ENCODE data around the gene CDK5R2.

CDK5R2 gene

GRCh38 chr2:219001577-219002394, 42.3 kb downstream of the CDK5R2 start:
- H3K27me3 Mint-ChIP-seq (ENCODE audit: low read depth): peaks cover 97% of the 10 kb centered on the region
- no peak overlapping the region for H3K27ac Mint-ChIP-seq
- H3K4me3 Mint-ChIP-seq: no peak overlapping the region
- no peaks in the 10 kb centered on the region for H3K36me3 Mint-ChIP-seq (ENCODE audit: low read depth)
- TF ChIP-seq, protein P1, sequence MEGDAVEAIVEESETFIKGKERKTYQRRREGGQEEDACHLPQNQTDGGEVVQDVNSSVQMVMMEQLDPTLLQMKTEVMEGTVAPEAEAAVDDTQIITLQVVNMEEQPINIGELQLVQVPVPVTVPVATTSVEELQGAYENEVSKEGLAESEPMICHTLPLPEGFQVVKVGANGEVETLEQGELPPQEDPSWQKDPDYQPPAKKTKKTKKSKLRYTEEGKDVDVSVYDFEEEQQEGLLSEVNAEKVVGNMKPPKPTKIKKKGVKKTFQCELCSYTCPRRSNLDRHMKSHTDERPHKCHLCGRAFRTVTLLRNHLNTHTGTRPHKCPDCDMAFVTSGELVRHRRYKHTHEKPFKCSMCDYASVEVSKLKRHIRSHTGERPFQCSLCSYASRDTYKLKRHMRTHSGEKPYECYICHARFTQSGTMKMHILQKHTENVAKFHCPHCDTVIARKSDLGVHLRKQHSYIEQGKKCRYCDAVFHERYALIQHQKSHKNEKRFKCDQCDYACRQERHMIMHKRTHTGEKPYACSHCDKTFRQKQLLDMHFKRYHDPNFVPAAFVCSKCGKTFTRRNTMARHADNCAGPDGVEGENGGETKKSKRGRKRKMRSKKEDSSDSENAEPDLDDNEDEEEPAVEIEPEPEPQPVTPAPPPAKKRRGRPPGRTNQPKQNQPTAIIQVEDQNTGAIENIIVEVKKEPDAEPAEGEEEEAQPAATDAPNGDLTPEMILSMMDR (IDR thresholded peaks at IDR 0.05; ENCODE audit: unreplicated experiment in 3 of 3): no peak
- no peaks in the 10 kb centered on the region for H3K9me3 Mint-ChIP-seq
- peaks cover 11% of the 10 kb centered on the region for H3K4me1 Mint-ChIP-seq

- Mint-ChIP-seq H3K36me3 (ENCODE audit: low read depth) (no peaks in the 10 kb centered on the region), H3K4me3 (peak overlapping the region in 2 of 3 experiments; percentile 15 to 44), H3K9me3 (no peaks in the 10 kb centered on the region), H3K4me1 (peaks cover 11% of the 10 kb centered on the region), H3K27ac (no peak overlapping the region), H3K27me3 (ENCODE audit: low read depth) (peaks cover 97% of the 10 kb centered on the region)
- TF ChIP-seq, protein P1 (IDR thresholded peaks at IDR 0.05; ENCODE audit: unreplicated experiment in 3 of 3): peak in 2 of 3 experiments; percentile 36 to 48
Measured at GRCh38 chr2:219002395-219003266, 43.2 kb downstream of the CDK5R2 start.

DNA sequence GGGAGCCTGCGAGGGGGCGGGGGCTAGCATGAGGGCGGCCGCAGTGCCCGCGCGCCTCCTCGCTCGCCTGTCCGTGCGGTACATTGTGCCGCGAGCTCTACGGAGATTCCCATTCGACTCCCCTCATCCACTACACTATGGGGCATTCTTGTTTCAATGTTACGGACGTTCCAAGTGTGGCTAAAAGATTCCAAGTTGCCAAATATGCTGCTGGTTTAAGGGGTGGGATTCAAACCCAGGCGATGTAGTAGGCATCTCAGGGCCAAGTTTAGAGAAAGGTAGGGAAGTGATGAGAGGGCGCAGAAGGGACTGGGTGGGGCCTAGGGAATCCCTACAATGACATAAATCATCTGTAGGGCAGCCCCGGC, 43.8 kb downstream of the CDK5R2 start:
- no peak overlapping the region for H3K4me3 Mint-ChIP-seq
- H3K9me3 Mint-ChIP-seq: no peaks in the 10 kb centered on the region
- no peaks in the 10 kb centered on the region for H3K36me3 Mint-ChIP-seq (ENCODE audit: low read depth)
- peaks cover 96% of the 10 kb centered on the region for H3K27me3 Mint-ChIP-seq (ENCODE audit: low read depth)
- no peak overlapping the region for H3K27ac Mint-ChIP-seq
- TF ChIP-seq, protein P1 (IDR thresholded peaks at IDR 0.05; ENCODE audit: unreplicated experiment in 3 of 3): no peak
- peaks cover 11% of the 10 kb centered on the region for H3K4me1 Mint-ChIP-seq

- TF ChIP-seq, protein P1 (IDR thresholded peaks at IDR 0.05; ENCODE audit: unreplicated experiment in 3 of 3): no peak
- Mint-ChIP-seq H3K4me1 (peaks cover 11% of the 10 kb centered on the region), H3K27ac (no peak overlapping the region), H3K27me3 (ENCODE audit: low read depth) (peaks cover 95% of the 10 kb centered on the region), H3K36me3 (ENCODE audit: low read depth) (no peaks in the 10 kb centered on the region), H3K4me3 (peak overlapping the region in 1 of 3 experiments; percentile 13), H3K9me3 (no peaks in the 10 kb centered on the region)
Measured at GRCh38 chr2:219003979-219004378, 44.5 kb downstream of the CDK5R2 start.

- TF ChIP-seq, protein P1 (IDR thresholded peaks at IDR 0.05; ENCODE audit: unreplicated experiment in 3 of 3): no peak
- Mint-ChIP-seq H3K27me3 (ENCODE audit: low read depth) (peaks cover 94% of the 10 kb centered on the region), H3K27ac (no peak overlapping the region), H3K4me1 (no peaks in the 10 kb centered on the region), H3K36me3 (ENCODE audit: low read depth) (no peaks in the 10 kb centered on the region), H3K4me3 (no peak overlapping the region), H3K9me3 (no peaks in the 10 kb centered on the region)
Measured at GRCh38 chr2:219009294-219009693, 49.8 kb downstream of the CDK5R2 start.

All from nephron (organoid).